Measurements from ENCODE around the gene HHLA2.
"Not testable (repeated sequence)": the region's sequence is repeated elsewhere in the genome, so short reads cannot be mapped to it uniquely, and the experiment has no call there.

Gene HHLA2, protein sequence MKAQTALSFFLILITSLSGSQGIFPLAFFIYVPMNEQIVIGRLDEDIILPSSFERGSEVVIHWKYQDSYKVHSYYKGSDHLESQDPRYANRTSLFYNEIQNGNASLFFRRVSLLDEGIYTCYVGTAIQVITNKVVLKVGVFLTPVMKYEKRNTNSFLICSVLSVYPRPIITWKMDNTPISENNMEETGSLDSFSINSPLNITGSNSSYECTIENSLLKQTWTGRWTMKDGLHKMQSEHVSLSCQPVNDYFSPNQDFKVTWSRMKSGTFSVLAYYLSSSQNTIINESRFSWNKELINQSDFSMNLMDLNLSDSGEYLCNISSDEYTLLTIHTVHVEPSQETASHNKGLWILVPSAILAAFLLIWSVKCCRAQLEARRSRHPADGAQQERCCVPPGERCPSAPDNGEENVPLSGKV

DNA sequence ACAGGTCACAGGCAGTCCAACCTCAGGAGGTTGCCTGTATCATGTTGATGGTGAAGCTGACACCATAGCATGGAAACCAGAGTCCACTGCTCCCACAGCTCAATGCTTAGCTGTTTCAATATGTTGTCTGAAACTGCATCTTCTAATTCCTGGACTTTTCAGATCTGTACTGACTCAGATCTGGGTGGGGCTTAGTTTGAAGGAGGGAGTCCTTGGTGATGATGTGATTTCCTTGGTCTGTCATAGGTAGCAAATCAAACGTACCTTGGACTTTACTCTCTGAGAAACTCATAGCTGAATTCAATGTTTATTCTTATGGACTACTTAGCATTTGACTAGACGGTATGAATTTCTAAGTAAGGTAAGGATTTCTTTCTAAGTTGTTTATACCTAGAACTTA is at the start of gene HHLA2:
Gene HHLA2 (plus strand): TSS at position 310 of the 400 bp plus-strand sequence. CDS start 55,266 bp downstream, outside the sequence.
- no peak for DNase-seq

DNA sequence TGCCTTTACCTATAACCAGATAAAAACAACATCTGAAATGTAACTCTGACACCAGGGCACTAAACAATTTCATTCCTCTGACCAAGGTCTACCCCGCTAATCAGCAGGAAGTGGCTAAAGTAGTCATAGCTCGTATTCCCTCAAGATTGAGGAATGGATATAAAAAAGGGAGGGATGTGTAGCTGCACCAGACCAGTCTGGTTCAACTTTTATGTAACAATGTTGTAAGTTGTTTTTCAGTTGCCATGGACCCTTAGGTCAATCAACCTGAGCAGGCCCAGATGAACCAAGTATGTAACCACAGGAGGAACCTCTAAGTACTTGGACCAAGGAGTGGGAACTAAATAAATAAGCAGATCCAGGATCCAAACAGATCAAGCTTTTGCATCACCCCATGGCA is 45.7 kb upstream of the HHLA2 start:
- DNase-seq = no peak

DNA sequence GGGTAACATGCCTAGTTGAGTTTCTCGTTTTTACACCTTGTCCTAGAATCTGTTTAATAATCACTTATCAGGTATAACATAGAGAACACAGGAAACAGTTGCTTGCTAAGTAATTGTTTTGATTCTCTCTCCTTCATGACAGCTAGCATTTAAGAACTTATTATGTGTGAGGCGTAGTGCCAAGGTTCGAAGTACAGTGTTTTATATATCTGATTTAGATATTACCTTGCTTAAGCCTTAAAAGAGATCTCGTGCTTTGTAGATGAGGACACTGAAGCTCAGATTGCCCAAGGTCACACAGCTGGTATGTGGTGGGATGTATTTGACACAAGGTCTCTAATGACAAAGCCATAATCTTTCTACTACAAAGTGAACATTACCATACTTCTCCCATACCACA is 45.1 kb upstream of the HHLA2 start:
- DNase-seq = no peak

DNA sequence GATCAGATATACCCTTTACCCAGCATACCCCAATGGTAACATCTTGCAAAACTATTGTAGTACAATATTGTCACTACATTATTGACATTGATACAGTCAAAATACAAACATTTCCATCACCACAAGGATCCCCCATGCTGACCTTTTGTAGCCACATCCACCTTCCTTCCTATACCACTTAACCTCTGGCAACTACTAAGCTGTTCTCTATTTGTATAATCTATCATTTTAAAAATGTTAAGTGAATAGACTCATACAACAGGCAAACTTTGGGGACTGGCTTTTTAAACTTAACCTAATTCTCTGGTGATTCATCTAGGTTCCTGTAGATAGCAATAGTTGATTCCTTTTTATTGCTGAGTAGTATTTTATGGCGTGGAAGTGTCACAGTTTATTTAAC is 44.5 kb upstream of the HHLA2 start:
- DNase-seq = no peak

DNA sequence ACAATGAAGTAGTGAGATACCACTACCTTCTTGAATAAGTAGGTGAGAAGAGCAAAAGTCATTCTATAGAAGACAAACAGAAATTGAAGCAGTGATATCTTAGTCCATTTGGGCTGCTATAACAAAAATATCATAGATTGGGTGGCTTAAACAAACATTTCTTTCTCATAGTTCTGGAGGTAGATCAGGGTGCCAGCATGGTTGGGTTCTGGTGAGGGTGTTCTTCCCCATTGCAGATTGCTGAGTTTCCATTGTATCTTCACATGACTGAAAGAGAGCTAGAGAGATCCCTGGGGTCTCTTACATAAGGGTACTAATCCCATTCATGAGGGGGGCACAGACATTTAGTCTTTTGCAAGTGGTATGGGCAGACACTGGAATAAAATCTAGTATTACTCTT is 41.2 kb upstream of the HHLA2 start:
- no peak for DNase-seq

DNA sequence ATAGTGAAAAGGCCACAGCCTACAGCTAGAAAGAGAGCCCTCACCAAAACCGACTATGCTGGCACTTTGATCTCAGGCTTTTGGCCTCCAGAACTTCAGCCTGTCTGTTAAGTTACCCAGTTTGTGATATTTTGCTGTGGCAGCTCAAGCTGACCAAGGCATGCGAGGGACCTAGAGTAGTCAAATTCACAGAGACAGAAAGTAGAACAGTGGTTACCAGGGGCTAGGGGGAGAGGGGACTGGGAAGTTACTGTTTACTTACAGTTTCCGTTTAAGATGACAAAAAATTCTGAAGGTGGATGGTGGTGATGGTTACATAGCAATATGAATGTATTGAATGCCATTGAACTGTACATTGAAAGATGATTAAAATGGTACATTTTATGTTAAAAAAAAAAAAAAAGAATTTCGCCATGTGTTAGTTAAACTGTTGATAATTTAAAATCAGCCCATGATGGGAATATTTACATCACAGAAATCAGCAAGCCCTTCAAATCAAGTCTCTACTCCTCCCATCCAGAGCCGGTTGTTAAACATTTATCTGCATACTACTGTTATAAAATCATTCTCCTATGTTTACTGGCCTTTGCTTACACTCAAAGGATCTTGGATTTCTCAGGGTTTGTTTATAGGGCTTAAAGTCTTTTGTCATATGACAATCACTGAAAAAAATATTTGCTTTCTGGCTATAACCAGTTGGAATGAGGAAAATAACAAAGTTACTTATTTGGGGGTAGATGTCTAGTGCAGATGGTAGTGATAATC is 31.6 kb upstream of the HHLA2 start:
- DNase-seq = not testable (repeated sequence)

DNA sequence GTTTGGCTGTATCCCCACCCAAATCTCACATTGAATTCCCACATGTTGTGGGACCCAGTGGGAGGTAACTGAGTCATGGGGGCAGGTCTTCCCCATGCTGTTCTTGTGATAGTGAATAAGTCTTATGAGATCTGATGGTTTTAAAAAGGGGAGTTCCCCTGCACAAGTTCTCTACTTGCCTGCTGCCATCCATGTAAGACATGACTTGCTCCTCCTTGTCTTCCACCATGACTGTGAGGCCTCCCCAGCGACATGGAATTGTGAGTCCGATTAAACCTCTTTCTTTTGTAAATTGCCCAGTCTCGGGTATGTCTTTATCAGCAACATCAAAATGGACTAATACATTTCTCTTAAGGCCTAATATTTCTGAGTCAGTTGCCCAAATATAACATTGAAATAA is 28.1 kb upstream of the HHLA2 start:
- DNase-seq = not testable (repeated sequence)

DNA sequence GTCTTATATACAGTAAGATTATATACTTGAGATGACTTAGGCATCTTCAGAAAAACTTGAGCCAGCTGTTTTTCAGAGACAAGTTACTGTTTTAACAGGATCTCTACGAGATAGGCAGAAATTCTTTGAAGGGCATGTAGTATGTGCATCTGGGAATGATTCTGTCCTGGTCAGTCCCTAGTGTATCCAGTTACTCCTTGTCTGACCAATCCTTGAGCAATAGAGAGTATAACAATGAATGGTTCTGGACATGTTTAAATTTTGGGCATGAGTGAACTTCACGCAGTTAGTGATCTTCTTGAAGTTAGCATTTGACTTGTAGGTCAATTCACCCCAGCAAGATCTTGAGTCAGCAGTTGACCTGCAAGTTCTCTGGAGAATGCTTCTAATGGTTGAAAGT is 24.7 kb upstream of the HHLA2 start:
- no peak for DNase-seq

DNA sequence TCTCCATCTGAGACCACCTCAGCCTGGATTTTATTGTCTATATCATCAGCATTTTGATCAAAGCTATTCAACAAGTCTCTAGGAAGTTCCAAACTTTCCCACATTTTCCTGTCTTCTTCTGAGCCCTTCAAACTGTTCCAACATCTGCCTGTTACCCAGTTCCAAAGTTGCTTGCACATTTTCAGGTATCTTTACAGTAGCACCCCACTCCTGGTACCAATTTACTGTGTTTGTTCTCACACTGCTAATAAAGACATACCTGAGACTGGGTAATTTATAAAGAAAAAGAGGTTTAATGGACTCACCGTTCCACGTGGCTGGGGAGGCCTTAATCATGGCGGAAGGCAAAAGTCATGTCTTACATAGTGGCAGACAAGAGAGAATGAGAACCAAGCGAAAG is 17.3 kb upstream of the HHLA2 start:
- DNase-seq = not testable (repeated sequence)

DNA sequence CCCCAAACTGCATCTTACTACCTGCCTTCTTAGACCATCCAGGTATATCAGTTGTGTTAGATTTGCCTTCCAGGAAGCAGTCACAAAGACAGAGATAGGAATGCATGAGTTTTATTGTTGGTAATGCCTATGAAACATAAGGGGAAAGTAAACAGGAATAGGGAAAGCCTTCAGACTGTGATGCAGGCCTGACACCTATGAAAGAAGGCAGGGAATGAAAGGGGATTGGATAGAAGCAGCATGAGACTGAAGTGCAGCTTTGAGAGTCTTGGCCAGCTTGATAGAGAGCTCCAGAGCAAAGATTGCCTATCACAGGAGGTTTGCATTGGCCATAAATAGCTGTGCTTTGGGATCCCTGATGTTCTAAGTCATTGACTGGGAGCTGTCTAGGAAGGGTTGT is 15.9 kb upstream of the HHLA2 start:
- DNase-seq = no peak

DNA sequence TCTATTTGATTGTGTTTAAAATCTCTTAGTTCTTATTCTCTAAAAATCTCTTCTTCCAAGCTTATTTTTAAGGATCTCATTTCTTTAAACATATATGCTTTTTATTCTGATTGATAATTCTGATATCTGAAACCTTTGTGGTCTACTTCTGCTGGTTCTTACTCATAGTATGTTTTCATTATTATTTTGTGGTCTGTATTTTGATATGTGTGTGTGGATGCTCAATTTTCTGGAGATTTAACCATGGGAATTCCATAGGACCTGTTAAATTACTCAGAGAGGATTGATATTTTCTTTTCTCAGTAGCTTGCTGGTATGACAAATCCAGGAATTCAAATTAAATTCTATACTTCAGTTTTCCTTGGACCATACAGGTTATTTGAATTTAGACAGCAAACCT is 14.7 kb upstream of the HHLA2 start:
- no peak for DNase-seq

DNA sequence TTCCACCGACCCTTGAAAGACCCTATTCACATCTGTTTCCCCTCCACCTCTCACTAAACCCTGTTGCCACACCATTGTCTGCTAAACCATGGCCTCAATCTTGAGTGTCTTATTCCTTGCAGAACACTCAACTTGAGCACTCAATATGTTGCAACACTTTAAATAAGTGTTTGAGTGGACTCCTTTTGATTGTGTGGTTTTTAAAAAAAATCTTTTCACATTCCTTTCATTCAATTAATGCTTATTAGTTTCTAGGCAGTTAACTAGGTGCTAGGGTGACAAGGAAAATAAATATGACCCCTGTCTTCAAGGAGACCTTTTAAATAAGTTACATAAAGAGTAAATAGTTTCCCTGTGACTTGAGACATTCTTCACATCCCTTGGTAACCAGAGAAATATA is 13.3 kb upstream of the HHLA2 start:
- DNase-seq = no peak

DNA sequence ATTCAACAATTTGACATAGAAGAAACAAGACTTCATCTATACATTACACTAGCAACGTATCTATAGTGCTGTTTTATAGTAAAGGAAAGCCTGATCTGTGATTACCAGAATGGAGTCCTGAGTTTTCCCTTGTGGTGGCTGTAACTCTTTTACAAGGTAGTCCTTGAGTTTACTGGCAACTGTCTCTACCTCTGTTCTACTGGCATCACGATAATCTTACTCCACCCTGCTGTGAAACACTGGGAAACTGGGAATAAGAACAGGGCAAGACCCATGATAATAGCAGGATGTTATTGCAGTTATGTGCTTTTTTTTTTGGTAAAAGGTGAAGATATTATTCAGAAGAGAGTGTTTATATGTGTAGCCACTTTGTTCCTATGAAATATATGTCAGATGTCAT is 12.4 kb upstream of the HHLA2 start:
- no peak for DNase-seq

DNA sequence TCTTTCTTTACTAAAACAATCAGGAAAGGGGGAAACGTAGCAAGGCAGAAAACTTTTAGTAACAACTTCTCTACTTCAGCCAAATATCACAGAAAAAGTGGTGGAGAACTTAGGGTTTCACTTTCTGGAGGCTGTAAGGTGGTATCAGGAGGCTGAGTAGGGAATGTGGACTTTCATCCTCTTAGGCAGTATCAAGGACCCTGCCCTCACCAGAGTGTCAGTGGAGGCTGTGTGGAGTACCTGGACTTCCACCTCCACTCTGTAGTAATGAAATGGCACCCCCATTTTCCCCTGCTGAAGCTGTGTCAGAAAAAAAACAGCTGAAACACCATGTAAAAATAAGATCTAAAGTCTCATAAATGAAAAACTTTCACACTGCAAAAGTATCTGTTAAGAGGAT is 11.2 kb upstream of the HHLA2 start:
- DNase-seq = no peak

DNA sequence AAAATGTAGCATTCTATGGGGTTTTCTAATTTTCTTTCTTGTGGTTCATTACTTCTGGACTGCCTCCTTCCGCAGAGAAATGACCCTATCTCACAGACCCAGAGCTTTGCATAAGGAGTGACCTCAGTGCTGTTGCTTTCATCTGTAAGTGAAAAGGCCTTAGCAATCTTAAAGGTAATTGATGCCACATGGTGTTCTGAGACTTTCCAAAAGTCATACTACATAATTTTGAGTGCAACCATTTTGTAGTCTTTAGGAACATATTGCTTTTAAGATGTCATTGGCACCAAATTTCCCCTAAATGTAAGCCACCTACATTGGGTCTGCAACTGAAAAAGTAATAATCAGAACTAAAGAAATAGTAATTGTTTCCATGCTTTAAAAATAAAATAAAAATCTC is 9.2 kb upstream of the HHLA2 start:
- DNase-seq = no peak

DNA sequence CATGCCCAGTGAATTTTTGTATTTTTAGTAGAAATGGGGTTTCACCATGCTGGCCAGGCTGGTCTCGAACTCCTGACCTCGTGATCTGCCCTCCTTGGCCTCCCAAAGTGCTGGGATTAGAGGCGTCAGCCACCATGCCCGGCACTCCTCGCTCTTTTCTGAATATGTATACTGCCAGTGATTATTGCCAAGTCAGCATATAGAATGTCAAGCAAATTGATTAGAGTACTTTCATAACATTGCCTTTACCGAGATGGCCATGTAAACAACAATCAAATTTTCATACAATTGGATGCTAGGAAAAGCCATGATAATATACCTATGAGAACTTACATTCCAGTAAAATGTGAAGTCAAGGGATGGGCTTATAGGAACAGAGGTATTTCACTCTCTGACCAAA is 8.2 kb upstream of the HHLA2 start:
- DNase-seq = not testable (repeated sequence)

DNA sequence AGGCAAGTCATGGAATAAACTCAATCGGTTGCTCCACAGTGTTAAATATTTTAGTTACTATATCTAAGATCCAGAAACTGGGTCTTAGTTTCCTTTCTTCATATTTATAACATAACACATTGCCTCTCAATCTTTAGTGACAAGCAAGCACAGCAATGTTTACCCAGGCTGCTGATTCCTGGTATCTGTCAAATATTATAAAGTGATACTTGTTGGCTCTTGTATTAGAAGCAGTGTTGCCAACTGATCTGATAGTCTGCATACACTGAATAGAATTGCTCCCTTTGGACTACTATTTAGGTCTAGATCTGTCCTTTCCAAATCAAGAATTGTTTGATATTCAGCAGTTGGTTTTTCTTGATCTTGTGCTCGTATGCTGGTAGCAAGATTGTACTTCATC is 7.2 kb upstream of the HHLA2 start:
- no peak for DNase-seq

DNA sequence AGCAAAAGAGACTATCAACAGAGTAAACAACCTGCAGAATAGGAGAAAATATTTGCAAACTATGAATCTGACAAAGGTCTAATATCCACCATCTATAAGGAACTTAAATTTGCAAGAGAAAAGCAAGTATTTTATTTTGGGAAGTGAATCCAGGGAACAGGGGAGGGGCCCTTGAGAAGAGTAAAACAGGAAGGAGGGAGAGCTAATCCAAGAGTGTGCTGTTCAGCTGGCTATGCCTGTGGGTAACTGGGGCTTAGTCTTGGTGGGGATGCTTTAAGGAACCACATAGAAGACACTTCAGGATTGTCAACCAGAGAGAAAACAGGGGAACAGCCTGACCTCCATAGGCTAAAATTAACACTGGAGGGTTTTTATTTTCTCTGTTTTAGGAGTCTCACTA is 3.9 kb upstream of the HHLA2 start:
- no peak for DNase-seq

DNA sequence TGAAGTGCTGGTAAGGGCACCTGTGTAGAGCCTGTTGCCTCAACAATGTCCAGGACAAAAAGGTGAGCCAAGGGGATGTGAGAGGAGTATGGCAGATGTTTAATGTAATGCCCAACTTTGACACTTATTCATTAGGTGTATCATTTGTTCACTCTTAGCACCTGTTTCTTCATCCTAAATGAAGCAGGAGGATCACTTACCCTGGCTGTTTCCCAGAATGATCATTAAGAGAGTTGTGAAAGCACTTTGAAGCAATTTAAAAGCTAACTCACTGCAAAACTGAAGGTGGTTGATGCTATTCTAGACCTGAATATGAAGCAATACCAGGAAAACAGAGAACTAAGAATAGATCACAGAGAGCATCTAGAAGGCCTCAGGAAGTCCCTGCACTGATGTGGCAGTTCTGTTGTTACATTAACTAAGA is 3.4 kb upstream of the HHLA2 start:
- DNase-seq = no peak

DNA sequence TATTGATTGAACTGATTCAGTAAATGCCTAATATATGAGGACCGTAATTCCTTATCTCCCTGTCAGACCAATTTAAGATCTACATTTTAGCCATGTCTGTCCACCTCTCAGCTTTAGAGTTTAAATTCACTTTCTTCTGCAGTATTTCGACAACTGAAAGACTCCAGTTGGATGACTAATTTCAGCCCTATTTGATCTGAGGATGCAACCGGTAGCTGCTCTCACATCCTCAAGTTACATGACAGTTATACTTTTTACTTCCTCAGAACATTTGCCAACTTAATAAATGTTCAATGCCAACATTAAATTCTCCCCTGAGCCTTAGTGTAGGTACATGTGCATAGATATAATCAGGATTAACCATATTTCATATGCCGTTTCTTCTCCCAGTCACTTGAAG is 2.5 kb upstream of the HHLA2 start:
- no peak for DNase-seq

DNA sequence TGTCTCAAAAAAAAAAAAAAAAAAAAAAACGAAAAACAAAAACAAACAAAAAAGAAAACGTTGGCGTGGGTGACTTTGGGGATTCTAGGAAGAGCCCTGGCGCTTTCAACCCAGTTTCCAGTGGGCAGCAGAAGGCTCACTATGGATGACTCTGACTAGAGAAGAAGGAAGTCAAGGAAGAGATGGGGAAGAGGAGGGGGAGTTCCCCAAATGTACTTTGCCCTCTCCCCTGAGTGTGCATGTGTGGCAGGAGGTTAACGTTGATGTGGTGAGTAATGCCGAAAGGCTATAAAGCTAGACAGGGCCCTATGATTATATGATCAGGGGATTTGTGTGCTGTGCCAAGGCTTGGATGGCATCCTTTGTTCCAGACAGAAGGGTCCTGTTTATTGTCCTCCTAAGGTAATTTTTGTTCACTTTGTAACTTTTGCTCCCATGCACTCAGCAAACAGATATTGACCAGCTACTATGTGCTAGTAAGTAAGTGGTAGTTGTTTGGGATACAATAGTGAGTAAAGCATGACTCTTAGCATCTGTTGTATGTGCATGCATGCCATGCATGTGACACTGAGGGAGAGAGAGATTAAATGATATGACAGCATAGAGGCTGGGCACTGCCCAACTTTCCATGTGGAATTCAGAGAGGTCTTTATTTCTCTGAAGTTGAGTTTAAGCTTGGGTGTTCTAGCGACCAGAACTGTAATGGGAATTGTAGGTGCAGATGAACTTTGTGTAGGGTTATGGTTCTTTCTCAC is 750 bp upstream of the HHLA2 start:
- no peak for DNase-seq

DNA sequence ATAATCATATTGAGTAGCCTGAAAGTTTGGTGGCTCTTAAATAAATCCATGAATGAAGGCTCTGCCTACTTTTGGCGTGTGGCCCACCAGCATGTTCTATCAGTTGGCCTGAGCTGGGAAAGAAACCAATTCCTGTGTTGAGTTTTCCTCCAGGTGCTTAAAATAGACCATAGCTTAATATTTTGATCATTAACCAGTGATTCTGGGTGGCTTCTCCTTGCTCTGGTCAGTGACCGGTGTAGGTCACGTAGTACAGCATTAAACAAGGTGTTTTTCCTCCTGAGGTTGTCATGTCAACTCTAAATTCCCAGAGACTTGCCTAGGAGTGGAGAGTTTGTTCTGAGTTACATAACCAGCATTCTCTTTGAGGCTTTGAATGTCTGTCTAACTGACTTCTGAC is 1.3 kb downstream of the HHLA2 start:
- DNase-seq = no peak

DNA sequence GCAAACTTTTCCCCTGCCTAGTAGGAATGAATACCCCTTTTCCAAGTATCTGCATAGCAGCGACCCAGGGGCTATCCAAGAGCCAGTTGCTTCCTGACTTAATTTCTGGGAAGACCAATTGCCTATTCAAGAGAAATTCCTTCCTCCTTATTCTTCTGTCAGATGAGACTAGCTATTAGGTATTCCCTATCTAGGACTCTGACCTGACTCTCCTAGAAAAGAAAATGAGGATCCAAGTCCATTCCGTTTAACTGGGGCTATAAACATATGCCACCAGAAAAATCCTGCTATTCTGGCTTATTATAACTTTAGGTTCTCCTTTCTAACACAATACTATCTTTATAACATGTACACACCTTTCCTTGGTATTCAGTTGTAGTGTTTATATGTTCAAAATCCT is 1.7 kb downstream of the HHLA2 start:
- no peak for DNase-seq

Measured in activated gamma-delta T cell treated with Interleukin-2 at 50 U/mL for 16 hours (primary cell).